Neuron (in vitro differentiated cells): Measurements from ENCODE around the gene LUZP1.

Experiments used
- H2AFZ ChIP-seq: one replicate; pipeline ENCODE4 v1.6.1; 2013; ENCODE audit warnings: low read depth, mild to moderate bottlenecking, inconsistent platforms, low read length, moderate library complexity
- H3K27me3 ChIP-seq: one replicate; pipeline ENCODE4 v1.6.1; 2013; ENCODE audit warnings: low read length; ENCODE audit not compliant: insufficient read depth
- H3K36me3 ChIP-seq: one replicate; pipeline ENCODE4 v1.6.1; 2013; ENCODE audit warnings: low read length; ENCODE audit not compliant: insufficient read depth
- H3K4me1 ChIP-seq: one replicate; pipeline ENCODE4 v1.6.1; 2013; ENCODE audit warnings: low read length; ENCODE audit not compliant: insufficient read depth
- H3K4me3 ChIP-seq: 2 replicates; pipeline ENCODE4 v1.5.1; 2013; ENCODE audit warnings: mild to moderate bottlenecking, low read length, moderate library complexity
- H3K9me3 ChIP-seq: one replicate; pipeline ENCODE4 v1.6.1; 2013; ENCODE audit warnings: low read length

LUZP1 gene

DNA sequence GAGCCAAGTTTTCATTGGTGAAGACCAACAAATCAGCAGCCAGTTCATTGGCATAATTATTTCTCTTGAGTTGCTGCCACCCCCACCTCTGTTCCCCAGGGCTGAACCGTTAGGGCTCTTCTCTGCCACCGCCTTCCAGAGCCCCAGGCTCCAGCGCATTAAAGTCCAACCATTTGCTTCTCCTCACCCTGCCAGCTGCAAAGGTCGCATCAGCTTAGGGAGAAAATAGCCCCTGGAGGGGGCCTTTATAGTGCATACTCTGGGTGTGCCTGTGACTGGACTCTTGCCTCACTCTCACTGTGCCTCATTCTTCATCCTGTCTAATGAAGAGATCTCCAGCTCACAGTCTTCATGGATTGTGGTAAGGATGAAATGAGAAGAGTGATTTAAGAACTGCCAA lies 99.0 kb downstream of the LUZP1 start:
- Histone ChIP-seq H3K9me3 (no peaks in the 10 kb centered on the region), H3K4me1 (no peaks in the 10 kb centered on the region), H2AFZ (no peak overlapping the region), H3K4me3 (no peak overlapping the region), H3K27me3 (no peaks in the 10 kb centered on the region), H3K36me3 (peaks cover 88% of the 10 kb centered on the region)

- no peaks in the 10 kb centered on the region for H3K9me3 ChIP-seq
- no peaks in the 10 kb centered on the region for H3K4me1 ChIP-seq
- H3K27me3 ChIP-seq, result no peaks in the 10 kb centered on the region
- H3K4me3 ChIP-seq, result no peak overlapping the region
- H3K36me3 ChIP-seq, result peaks cover 88% of the 10 kb centered on the region
- no peak overlapping the region for H2AFZ ChIP-seq
Observed at GRCh38 chr1:23069149-23069548, 99.5 kb downstream of the LUZP1 start.

DNA sequence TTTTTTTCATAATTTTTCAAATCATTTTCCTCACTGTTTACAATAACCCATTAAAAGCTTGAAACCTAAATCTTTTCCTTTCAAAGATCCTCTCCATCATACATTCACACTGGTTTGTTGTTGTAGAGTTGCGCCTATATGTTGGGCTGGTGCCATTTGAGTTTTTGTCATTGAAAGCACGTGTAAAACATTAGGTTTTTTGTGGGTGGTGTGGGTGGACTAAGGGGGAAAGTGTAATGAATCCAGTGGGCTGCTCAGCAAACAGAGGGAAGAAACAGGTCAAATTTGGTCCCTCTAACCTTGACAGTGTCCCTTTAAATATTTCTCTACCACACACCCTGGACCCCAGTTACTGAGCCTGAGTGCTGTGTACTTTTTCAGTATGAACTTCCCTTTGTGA lies 102.6 kb downstream of the LUZP1 start:
- Histone ChIP-seq H3K27me3 (no peaks in the 10 kb centered on the region), H3K9me3 (no peaks in the 10 kb centered on the region), H3K36me3 (peaks cover 86% of the 10 kb centered on the region), H2AFZ (no peak overlapping the region), H3K4me3 (no peak overlapping the region), H3K4me1 (no peaks in the 10 kb centered on the region)

GRCh38 chr1:23065385-23065784 lies 103.3 kb downstream of the LUZP1 start:
- no peaks in the 10 kb centered on the region for H3K9me3 ChIP-seq
- no peak overlapping the region for H2AFZ ChIP-seq
- H3K27me3 ChIP-seq, result no peaks in the 10 kb centered on the region
- no peak overlapping the region for H3K4me3 ChIP-seq
- no peaks in the 10 kb centered on the region for H3K4me1 ChIP-seq
- peaks cover 87% of the 10 kb centered on the region for H3K36me3 ChIP-seq

DNA sequence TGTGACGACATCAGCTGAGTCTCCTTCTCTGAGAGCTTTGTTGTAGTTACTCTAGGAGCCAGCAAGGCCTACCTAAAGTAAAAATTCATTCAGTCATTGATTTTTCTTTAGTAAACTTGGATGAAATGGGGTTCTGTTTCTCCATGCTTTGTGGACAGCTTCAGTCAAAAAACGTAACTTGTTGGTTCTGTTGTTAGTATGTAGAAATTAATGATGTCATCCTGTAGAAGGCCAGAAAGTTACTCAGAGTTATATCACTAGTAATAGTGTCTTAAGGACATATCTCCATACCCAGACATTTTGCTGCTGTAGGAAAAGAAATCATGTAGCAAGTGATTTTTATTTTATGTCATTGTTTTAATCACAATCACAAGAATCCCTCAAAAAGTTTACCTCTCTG lies 106.4 kb downstream of the LUZP1 start:
- Histone ChIP-seq H3K4me1 (no peaks in the 10 kb centered on the region), H3K27me3 (no peaks in the 10 kb centered on the region), H3K9me3 (no peaks in the 10 kb centered on the region), H3K4me3 (no peak overlapping the region), H2AFZ (no peak overlapping the region), H3K36me3 (peaks cover 91% of the 10 kb centered on the region)

- H3K27me3 ChIP-seq, result no peaks in the 10 kb centered on the region
- H2AFZ ChIP-seq, result no peak overlapping the region
- H3K4me3 ChIP-seq, result no peak overlapping the region
- peaks cover 93% of the 10 kb centered on the region for H3K36me3 ChIP-seq
- no peaks in the 10 kb centered on the region for H3K9me3 ChIP-seq
- no peaks in the 10 kb centered on the region for H3K4me1 ChIP-seq
Observed at GRCh38 chr1:23057301-23057700, 111.4 kb downstream of the LUZP1 start.

DNA sequence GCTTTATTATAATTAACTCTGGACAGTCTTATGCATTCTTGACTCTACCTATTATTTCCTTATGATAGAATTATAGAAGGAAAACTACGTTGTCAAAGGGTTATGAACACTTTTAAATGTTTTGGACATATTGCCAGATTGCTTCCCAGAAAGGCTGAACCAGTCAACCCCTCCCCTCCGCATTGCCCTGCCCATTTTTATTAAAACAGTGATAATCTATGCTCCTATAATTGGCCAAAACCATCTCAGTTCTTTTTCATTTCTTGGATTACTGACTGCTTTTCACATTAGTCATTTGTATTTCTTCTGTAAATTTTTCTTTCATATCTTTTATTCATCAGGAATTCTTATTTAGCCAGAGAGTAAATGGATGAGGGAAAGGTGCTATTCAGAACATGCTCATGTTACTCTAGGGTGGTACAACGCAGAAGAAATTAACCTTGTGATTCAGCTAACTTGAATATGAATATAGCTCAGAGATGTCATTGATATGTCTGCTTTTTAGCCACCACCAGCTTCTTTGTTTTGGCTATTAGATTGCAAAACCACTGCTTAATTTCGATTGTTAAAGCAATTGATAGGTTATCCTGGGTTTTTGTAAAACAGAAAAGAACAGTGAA lies 117.3 kb downstream of the LUZP1 start:
- H3K4me3 ChIP-seq, result no peak overlapping the region
- peaks cover 57% of the 10 kb centered on the region for H3K36me3 ChIP-seq
- no peaks in the 10 kb centered on the region for H3K4me1 ChIP-seq
- no peaks in the 10 kb centered on the region for H3K9me3 ChIP-seq
- no peaks in the 10 kb centered on the region for H3K27me3 ChIP-seq
- H2AFZ ChIP-seq, result no peak overlapping the region

DNA sequence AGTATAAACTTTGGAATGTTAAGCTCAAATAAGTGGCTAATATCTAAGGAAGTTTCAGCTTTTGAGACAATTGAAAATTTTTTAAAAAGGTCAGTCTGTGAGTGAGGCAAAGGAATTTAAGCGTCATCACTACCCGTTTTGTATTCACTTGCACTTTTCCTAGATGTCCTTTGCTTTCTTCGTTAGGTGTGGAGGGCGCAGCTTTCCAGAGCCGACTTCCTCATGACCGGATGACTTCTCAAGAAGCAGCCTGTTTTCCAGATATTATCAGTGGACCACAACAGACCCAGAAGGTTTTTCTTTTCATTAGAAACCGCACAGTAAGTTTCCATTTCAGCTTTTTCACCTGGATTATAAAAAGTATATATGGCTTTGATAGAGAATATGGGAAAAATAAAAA lies 118.5 kb downstream of the LUZP1 start:
- Histone ChIP-seq H3K4me3 (no peak overlapping the region), H3K9me3 (no peaks in the 10 kb centered on the region), H3K4me1 (no peaks in the 10 kb centered on the region), H2AFZ (no peak overlapping the region), H3K36me3 (peaks cover 57% of the 10 kb centered on the region), H3K27me3 (no peaks in the 10 kb centered on the region)

DNA sequence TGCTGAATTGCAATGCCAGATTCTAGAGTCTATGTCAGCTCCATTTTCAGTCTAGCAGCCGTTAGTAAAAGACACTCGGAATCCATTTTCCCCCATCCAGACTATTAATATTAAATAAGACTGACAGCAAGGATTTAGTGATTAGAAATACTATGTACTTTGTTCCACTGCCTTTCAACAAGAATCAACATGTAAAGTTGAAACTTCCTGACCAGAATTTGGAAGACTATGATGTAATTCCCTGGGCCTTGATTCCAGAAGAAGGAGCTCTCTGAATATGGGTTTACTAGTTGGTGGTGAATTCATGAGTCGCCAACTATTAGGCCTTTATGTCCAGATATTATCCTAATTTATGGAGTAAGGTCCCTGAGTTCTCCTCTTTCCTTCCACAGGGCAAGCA lies 124.6 kb downstream of the LUZP1 start:
- H3K4me3 ChIP-seq, result no peak overlapping the region
- H3K4me1 ChIP-seq, result no peaks in the 10 kb centered on the region
- no peaks in the 10 kb centered on the region for H3K27me3 ChIP-seq
- peaks cover 34% of the 10 kb centered on the region for H3K36me3 ChIP-seq
- no peak overlapping the region for H2AFZ ChIP-seq
- peaks cover 2% of the 10 kb centered on the region for H3K9me3 ChIP-seq

GRCh38 chr1:23040509-23040908 lies 128.1 kb downstream of the LUZP1 start:
- no peak overlapping the region for H2AFZ ChIP-seq
- peaks cover 2% of the 10 kb centered on the region for H3K9me3 ChIP-seq

GRCh38 chr1:23039308-23039826 lies 129.3 kb downstream of the LUZP1 start:
- Histone ChIP-seq H3K4me1 (no peaks in the 10 kb centered on the region), H3K4me3 (no peak overlapping the region), H3K9me3 (peaks cover 2% of the 10 kb centered on the region), H2AFZ (no peak overlapping the region), H3K27me3 (no peaks in the 10 kb centered on the region), H3K36me3 (peaks cover 20% of the 10 kb centered on the region)

More at GRCh38 chr1:23040509-23040908, 128.1 kb downstream of the LUZP1 start:
- no peaks in the 10 kb centered on the region for H3K4me1 ChIP-seq
- no peaks in the 10 kb centered on the region for H3K27me3 ChIP-seq
- no peak overlapping the region for H3K4me3 ChIP-seq
- H3K36me3 ChIP-seq, result peaks cover 27% of the 10 kb centered on the region

- Histone ChIP-seq H3K36me3 (peaks cover 20% of the 10 kb centered on the region), H3K27me3 (no peaks in the 10 kb centered on the region)
Observed at GRCh38 chr1:23037081-23037740, 131.4 kb downstream of the LUZP1 start.

DNA sequence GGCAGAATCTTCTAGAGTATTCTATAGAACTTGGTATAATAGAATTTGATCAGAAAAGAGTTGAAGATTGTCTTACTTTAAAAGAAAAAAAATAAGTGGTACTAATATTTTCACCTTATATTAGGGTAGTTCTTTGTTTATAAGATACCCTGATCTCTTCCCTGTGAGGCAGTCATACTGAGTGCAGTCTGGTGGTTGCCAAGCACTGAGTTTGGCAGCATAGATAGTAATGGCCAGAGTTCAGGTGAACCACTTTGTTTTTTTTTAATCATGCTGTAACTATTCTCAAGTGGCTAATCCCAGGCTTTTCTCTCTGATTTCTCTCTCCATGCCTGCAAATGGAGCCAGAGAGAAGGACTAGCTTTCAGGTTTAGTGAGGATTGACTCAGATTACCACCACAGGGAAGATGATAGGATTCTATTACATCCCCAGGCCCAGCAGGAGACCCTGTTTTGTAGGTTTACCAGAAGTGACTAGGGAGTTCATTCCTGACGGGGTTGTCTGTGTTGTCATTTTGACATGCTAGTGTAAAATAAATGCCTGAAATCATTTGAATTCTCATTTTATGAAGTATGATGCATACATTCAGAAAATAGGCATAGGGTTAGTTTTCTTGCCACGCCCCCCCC lies 132.7 kb downstream of the LUZP1 start:
- H3K36me3 ChIP-seq, result peaks cover 25% of the 10 kb centered on the region
- H3K27me3 ChIP-seq, result no peaks in the 10 kb centered on the region
- peaks cover 5% of the 10 kb centered on the region for H3K9me3 ChIP-seq
- H2AFZ ChIP-seq, result no peak overlapping the region
- no peaks in the 10 kb centered on the region for H3K4me1 ChIP-seq
- no peak overlapping the region for H3K4me3 ChIP-seq

More at GRCh38 chr1:23037081-23037740, 131.4 kb downstream of the LUZP1 start:
- Histone ChIP-seq H3K9me3 (peaks cover 2% of the 10 kb centered on the region), H3K4me3 (no peak overlapping the region), H2AFZ (no peak overlapping the region), H3K4me1 (no peaks in the 10 kb centered on the region)
